ENCODE results near the gene BRK1.
A peak's percentile ranks its signal among the peaks of the same experiment; 100 is the strongest.
"Not testable (repeated sequence)": the region's sequence is repeated elsewhere in the genome, so short reads cannot be mapped to it uniquely, and the experiment has no call there.

Gene BRK1

DNA sequence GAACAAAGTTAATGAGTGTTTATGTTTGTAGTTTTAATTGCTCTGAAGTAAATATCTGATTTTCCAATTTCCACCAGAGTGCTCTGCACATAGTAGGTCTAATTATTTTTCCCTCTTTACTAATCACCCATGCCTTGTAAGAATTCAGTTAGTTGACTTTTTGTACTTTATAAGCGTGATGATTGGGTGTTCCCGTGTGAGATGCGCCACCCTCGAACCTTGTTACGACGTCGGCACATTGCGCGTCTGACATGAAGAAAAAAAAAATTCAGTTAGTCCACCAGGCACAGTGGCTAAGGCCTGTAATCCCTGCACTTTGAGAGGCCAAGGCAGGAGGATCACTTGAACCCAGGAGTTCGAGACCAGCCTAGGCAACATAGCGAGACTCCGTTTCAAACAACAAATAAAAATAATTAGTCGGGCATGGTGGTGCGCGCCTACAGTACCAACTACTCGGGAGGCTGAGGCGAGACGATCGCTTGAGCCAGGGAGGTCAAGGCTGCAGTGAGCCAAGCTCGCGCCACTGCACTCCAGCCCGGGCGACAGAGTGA, 25.6 kb downstream of the BRK1 start:
- Histone ChIP-seq H3K4me3 (ENCODE audit: low read depth in 1 of 2, low read length in 2 of 2) (peak overlapping the region; percentile 77 to 92), H3K36me3 (ENCODE audit: control insufficient read depth in 1 of 2, insufficient read depth in 2 of 2, low read length in 2 of 2) (no peaks in the 10 kb centered on the region), H3K4me1 (ENCODE audit: control insufficient read depth in 1 of 2, insufficient read depth in 2 of 2, low read length in 2 of 2) (peaks cover 12 to 21% of the 10 kb centered on the region in 2 donors), H3K27me3 (ENCODE audit: control insufficient read depth in 1 of 2, insufficient read depth in 2 of 2, low read length in 2 of 2) (no peaks in the 10 kb centered on the region), H3K9me3 (ENCODE audit: control insufficient read depth in 1 of 2, low read length in 2 of 2) (no peaks in the 10 kb centered on the region), H3K27ac (ENCODE audit: low read depth, low read length) (no peak overlapping the region), H3K9ac (ENCODE audit: low read depth in 1 of 2, low read length in 2 of 2) (peak overlapping the region in 1 of 2 donors; percentile 68)

DNA sequence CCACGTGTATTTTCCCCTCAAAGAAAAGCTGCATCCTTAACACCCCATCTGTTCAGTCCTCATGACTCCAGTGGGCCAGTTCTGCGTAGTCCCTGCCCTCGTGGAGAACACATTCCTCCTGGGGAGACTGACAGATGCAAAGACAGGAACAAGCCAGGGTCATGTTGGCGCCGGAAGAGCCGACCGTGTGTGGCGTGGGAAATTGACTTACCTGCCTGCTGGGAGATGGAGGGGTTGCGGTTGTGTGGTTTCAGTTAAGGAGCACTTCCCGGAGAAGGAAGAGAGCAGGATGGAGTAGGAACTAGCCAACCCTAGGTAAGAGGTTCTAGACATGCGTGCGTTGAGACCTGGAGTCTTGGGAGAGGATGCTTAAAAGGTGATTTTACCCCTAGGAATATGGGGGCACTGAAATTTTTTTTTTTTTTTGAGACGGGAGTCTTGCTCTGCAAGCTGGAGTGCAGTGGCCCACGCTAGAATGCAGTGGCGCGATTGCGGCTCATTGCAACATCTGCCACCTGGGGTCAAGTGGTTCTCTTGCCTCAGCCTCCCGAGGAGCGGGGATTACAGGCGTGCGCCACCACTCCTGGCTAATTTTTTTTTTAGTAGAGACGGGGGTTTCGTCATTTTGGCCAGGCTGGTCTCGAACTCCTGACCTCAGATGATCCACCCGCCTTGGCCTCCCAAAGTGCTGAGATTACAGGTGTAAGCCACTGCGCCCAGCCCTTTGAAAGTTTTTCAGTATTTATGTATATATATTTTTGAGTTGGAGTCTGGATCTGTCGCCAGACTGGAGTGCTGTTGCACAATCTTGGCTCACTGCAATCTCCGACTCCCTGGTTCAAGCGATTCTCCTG, 27.5 kb downstream of the BRK1 start:
- H3K36me3 ChIP-seq (ENCODE audit: control insufficient read depth in 1 of 2, insufficient read depth in 2 of 2, low read length in 2 of 2) = peaks cover 4 to 11% of the 10 kb centered on the region in 2 donors
- H3K27me3 ChIP-seq (ENCODE audit: control insufficient read depth in 1 of 2, insufficient read depth in 2 of 2, low read length in 2 of 2) = no peaks in the 10 kb centered on the region
- H3K9ac ChIP-seq (ENCODE audit: low read depth in 1 of 2, low read length in 2 of 2) = peak overlapping the region; percentile 13 to 68
- H3K9me3 ChIP-seq (ENCODE audit: control insufficient read depth in 1 of 2, low read length in 2 of 2) = no peaks in the 10 kb centered on the region
- H3K4me1 ChIP-seq (ENCODE audit: control insufficient read depth in 1 of 2, insufficient read depth in 2 of 2, low read length in 2 of 2) = peaks cover 12 to 21% of the 10 kb centered on the region in 2 donors
- peak overlapping the region; percentile 77 to 92 for H3K4me3 ChIP-seq (ENCODE audit: low read depth in 1 of 2, low read length in 2 of 2)
- no peak overlapping the region for H3K27ac ChIP-seq (ENCODE audit: low read depth, low read length)

DNA sequence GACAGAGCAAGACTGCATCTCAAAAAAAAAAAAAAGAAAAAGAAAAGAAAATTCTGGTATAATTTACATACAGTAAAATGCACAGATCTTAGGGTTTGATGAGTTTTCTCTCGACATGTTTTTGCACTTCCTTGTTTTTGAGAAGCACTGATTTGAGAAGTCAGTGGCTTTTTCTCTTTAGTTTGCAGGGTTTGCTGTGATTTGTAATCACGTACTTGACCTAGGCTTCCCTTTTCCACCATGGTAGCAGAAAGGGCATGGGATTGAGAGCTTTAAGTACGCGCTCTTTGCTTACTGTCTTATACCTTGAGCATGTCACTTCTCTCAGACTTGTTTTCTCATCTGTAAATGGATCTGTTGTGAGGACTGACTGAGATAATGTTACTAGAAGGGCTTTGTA, 30.2 kb downstream of the BRK1 start:
- no peak overlapping the region for H3K27ac ChIP-seq (ENCODE audit: low read depth, low read length)

GRCh38 chr3:10149226-10149625, 33.8 kb downstream of the BRK1 start:
- peaks cover 23 to 50% of the 10 kb centered on the region in 2 donors for H3K36me3 ChIP-seq (ENCODE audit: control insufficient read depth in 1 of 2, insufficient read depth in 2 of 2, low read length in 2 of 2)
- H3K4me1 ChIP-seq (ENCODE audit: control insufficient read depth in 1 of 2, insufficient read depth in 2 of 2, low read length in 2 of 2) = peaks cover 0 to under 1% of the 10 kb centered on the region in 2 donors
- H3K27ac ChIP-seq (ENCODE audit: low read depth, low read length) = no peak overlapping the region

More for the DNA sequence above, 30.2 kb downstream of the BRK1 start:
- Histone ChIP-seq H3K36me3 (ENCODE audit: control insufficient read depth in 1 of 2, insufficient read depth in 2 of 2, low read length in 2 of 2) (peaks cover 18 to 31% of the 10 kb centered on the region in 2 donors), H3K4me3 (ENCODE audit: low read depth in 1 of 2, low read length in 2 of 2) (no peak overlapping the region), H3K4me1 (ENCODE audit: control insufficient read depth in 1 of 2, insufficient read depth in 2 of 2, low read length in 2 of 2) (peaks cover 12 to 21% of the 10 kb centered on the region in 2 donors), H3K27me3 (ENCODE audit: control insufficient read depth in 1 of 2, insufficient read depth in 2 of 2, low read length in 2 of 2) (no peaks in the 10 kb centered on the region), H3K9ac (ENCODE audit: low read depth in 1 of 2, low read length in 2 of 2) (no peak overlapping the region), H3K9me3 (ENCODE audit: control insufficient read depth in 1 of 2, low read length in 2 of 2) (no peaks in the 10 kb centered on the region)

GRCh38 chr3:10150987-10151386, 35.5 kb downstream of the BRK1 start:
- no peaks in the 10 kb centered on the region for H3K4me1 ChIP-seq (ENCODE audit: control insufficient read depth in 1 of 2, insufficient read depth in 2 of 2, low read length in 2 of 2)
- H3K4me3 ChIP-seq (ENCODE audit: low read depth in 1 of 2, low read length in 2 of 2) = no peak overlapping the region
- peaks cover 23 to 50% of the 10 kb centered on the region in 2 donors for H3K36me3 ChIP-seq (ENCODE audit: control insufficient read depth in 1 of 2, insufficient read depth in 2 of 2, low read length in 2 of 2)

More at GRCh38 chr3:10149226-10149625, 33.8 kb downstream of the BRK1 start:
- no peaks in the 10 kb centered on the region for H3K27me3 ChIP-seq (ENCODE audit: control insufficient read depth in 1 of 2, insufficient read depth in 2 of 2, low read length in 2 of 2)
- H3K9ac ChIP-seq (ENCODE audit: low read depth in 1 of 2, low read length in 2 of 2) = no peak overlapping the region
- no peak overlapping the region for H3K4me3 ChIP-seq (ENCODE audit: low read depth in 1 of 2, low read length in 2 of 2)
- H3K9me3 ChIP-seq (ENCODE audit: control insufficient read depth in 1 of 2, low read length in 2 of 2) = no peaks in the 10 kb centered on the region

GRCh38 chr3:10154335-10155122, 39.1 kb downstream of the BRK1 start:
- Histone ChIP-seq H3K9ac (ENCODE audit: low read depth in 1 of 2, low read length in 2 of 2) (no peak overlapping the region), H3K36me3 (ENCODE audit: control insufficient read depth in 1 of 2, insufficient read depth in 2 of 2, low read length in 2 of 2) (peaks cover 16 to 30% of the 10 kb centered on the region in 2 donors), H3K4me1 (ENCODE audit: control insufficient read depth in 1 of 2, insufficient read depth in 2 of 2, low read length in 2 of 2) (no peaks in the 10 kb centered on the region)

More at GRCh38 chr3:10150987-10151386, 35.5 kb downstream of the BRK1 start:
- H3K9me3 ChIP-seq (ENCODE audit: control insufficient read depth in 1 of 2, low read length in 2 of 2) = no peaks in the 10 kb centered on the region
- H3K27me3 ChIP-seq (ENCODE audit: control insufficient read depth in 1 of 2, insufficient read depth in 2 of 2, low read length in 2 of 2) = no peaks in the 10 kb centered on the region
- H3K27ac ChIP-seq (ENCODE audit: low read depth, low read length) = no peak overlapping the region
- no peak overlapping the region for H3K9ac ChIP-seq (ENCODE audit: low read depth in 1 of 2, low read length in 2 of 2)

GRCh38 chr3:10155123-10155472, 39.6 kb downstream of the BRK1 start:
- no peaks in the 10 kb centered on the region for H3K9me3 ChIP-seq (ENCODE audit: control insufficient read depth in 1 of 2, low read length in 2 of 2)
- peaks cover 10 to 25% of the 10 kb centered on the region in 2 donors for H3K36me3 ChIP-seq (ENCODE audit: control insufficient read depth in 1 of 2, insufficient read depth in 2 of 2, low read length in 2 of 2)
- H3K27me3 ChIP-seq (ENCODE audit: control insufficient read depth in 1 of 2, insufficient read depth in 2 of 2, low read length in 2 of 2) = no peaks in the 10 kb centered on the region
- no peak overlapping the region for H3K9ac ChIP-seq (ENCODE audit: low read depth in 1 of 2, low read length in 2 of 2)
- no peak overlapping the region for H3K4me3 ChIP-seq (ENCODE audit: low read depth in 1 of 2, low read length in 2 of 2)
- no peak overlapping the region for H3K27ac ChIP-seq (ENCODE audit: low read depth, low read length)
- no peaks in the 10 kb centered on the region for H3K4me1 ChIP-seq (ENCODE audit: control insufficient read depth in 1 of 2, insufficient read depth in 2 of 2, low read length in 2 of 2)

More at GRCh38 chr3:10154335-10155122, 39.1 kb downstream of the BRK1 start:
- H3K9me3 ChIP-seq (ENCODE audit: control insufficient read depth in 1 of 2, low read length in 2 of 2) = no peaks in the 10 kb centered on the region
- no peak overlapping the region for H3K27ac ChIP-seq (ENCODE audit: low read depth, low read length)
- H3K4me3 ChIP-seq (ENCODE audit: low read depth in 1 of 2, low read length in 2 of 2) = no peak overlapping the region
- H3K27me3 ChIP-seq (ENCODE audit: control insufficient read depth in 1 of 2, insufficient read depth in 2 of 2, low read length in 2 of 2) = no peaks in the 10 kb centered on the region

GRCh38 chr3:10155658-10156057, 40.2 kb downstream of the BRK1 start:
- peaks cover 5 to 19% of the 10 kb centered on the region in 2 donors for H3K36me3 ChIP-seq (ENCODE audit: control insufficient read depth in 1 of 2, insufficient read depth in 2 of 2, low read length in 2 of 2)
- no peaks in the 10 kb centered on the region for H3K27me3 ChIP-seq (ENCODE audit: control insufficient read depth in 1 of 2, insufficient read depth in 2 of 2, low read length in 2 of 2)
- H3K9ac ChIP-seq (ENCODE audit: low read depth in 1 of 2, low read length in 2 of 2) = no peak overlapping the region
- no peaks in the 10 kb centered on the region for H3K4me1 ChIP-seq (ENCODE audit: control insufficient read depth in 1 of 2, insufficient read depth in 2 of 2, low read length in 2 of 2)
- H3K4me3 ChIP-seq (ENCODE audit: low read depth in 1 of 2, low read length in 2 of 2) = no peak overlapping the region
- no peaks in the 10 kb centered on the region for H3K9me3 ChIP-seq (ENCODE audit: control insufficient read depth in 1 of 2, low read length in 2 of 2)
- H3K27ac ChIP-seq (ENCODE audit: low read depth, low read length) = no peak overlapping the region

GRCh38 chr3:10157031-10157430, 41.6 kb downstream of the BRK1 start:
- Histone ChIP-seq H3K27ac (ENCODE audit: low read depth, low read length) (no peak overlapping the region), H3K36me3 (ENCODE audit: control insufficient read depth in 1 of 2, insufficient read depth in 2 of 2, low read length in 2 of 2) (peaks cover 0 to 7% of the 10 kb centered on the region in 2 donors), H3K9me3 (ENCODE audit: control insufficient read depth in 1 of 2, low read length in 2 of 2) (no peaks in the 10 kb centered on the region), H3K27me3 (ENCODE audit: control insufficient read depth in 1 of 2, insufficient read depth in 2 of 2, low read length in 2 of 2) (no peaks in the 10 kb centered on the region), H3K9ac (ENCODE audit: low read depth in 1 of 2, low read length in 2 of 2) (no peak overlapping the region), H3K4me3 (ENCODE audit: low read depth in 1 of 2, low read length in 2 of 2) (no peak overlapping the region), H3K4me1 (ENCODE audit: control insufficient read depth in 1 of 2, insufficient read depth in 2 of 2, low read length in 2 of 2) (no peaks in the 10 kb centered on the region)

GRCh38 chr3:10158555-10158954, 43.1 kb downstream of the BRK1 start:
- H3K36me3 ChIP-seq (ENCODE audit: control insufficient read depth in 1 of 2, insufficient read depth in 2 of 2, low read length in 2 of 2) = not testable (repeated sequence)

More at GRCh38 chr3:10158555-10158954, 43.1 kb downstream of the BRK1 start:
- H3K27me3 ChIP-seq (ENCODE audit: control insufficient read depth in 1 of 2, insufficient read depth in 2 of 2, low read length in 2 of 2); H3K4me1 ChIP-seq (ENCODE audit: control insufficient read depth in 1 of 2, insufficient read depth in 2 of 2, low read length in 2 of 2); H3K4me3 ChIP-seq (ENCODE audit: low read depth in 1 of 2, low read length in 2 of 2); H3K9me3 ChIP-seq (ENCODE audit: control insufficient read depth in 1 of 2, low read length in 2 of 2); H3K9ac ChIP-seq (ENCODE audit: low read depth in 1 of 2, low read length in 2 of 2); H3K27ac ChIP-seq (ENCODE audit: low read depth, low read length): not testable (repeated sequence)

All from duodenal mucosa (tissue), 2 donors.